ENCODE results near the gene FITM1.

FITM1 gene

DNA sequence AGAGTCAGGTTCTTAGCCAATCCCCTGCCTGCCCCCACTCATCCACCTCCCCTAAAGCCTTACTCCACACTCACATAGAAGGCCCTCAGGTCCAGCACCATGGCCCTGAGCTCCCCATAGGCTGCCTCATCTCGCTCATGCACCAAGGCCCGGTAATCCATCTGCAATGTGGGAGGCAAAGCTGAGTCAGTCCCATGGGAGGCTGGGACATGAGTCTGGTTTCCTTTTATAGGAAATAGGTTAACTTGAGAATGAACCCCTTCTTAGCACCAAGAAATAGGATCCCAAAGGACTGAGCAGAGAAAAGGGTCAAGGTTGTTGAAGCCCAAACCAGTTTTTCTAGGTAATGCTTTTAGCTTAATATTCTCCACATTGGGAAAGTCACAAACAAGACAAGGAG, 13.1 kb downstream of the FITM1 start:
- no peak for DNase-seq (ENCODE audit: low spot score)
- H3K18ac ChIP-seq (ENCODE audit: low read length) = no peak overlapping the region
- H3K14ac ChIP-seq (ENCODE audit: low read length) = no peak overlapping the region
- no peak overlapping the region for H2BK15ac ChIP-seq (ENCODE audit: low read length)
- H2BK12ac ChIP-seq (ENCODE audit: low read length) = no peak overlapping the region
- no peak overlapping the region for H2BK120ac ChIP-seq (ENCODE audit: low read depth, low read length)
- no peak overlapping the region for H3K27ac ChIP-seq (replicated peaks; ENCODE audit: low read length)
- H3K4me3 ChIP-seq (ENCODE audit: low read length in 2 of 2) = no peak overlapping the region
- no peak overlapping the region for H4K91ac ChIP-seq (ENCODE audit: low read depth, low read length, poor library complexity)
- no CpG with 5 or more reads among the region's 2 CpGs for WGBS, 2 donors (ENCODE audit: extremely low coverage in 2 of 2, insufficient read length in 2 of 2, insufficient replicate concordance in 1 of 2)
- no peak overlapping the region for H4K8ac ChIP-seq (ENCODE audit: low read depth, low read length)
- H3K36me3 ChIP-seq (replicated peaks in 1 of 2; ENCODE audit: control insufficient read depth in 2 of 2, insufficient read depth in 2 of 2, low read length in 2 of 2) = peaks cover 17 to 44% of the 10 kb centered on the region in 2 donors
- peaks cover 16% of the 10 kb centered on the region for H3K79me1 ChIP-seq (ENCODE audit: low read depth, low read length)
- no peak overlapping the region for H3K23ac ChIP-seq (ENCODE audit: low read depth, low read length, poor library complexity)
- no peak overlapping the region for H2BK5ac ChIP-seq (ENCODE audit: low read length)
- no peak overlapping the region for H3K4me2 ChIP-seq (ENCODE audit: insufficient read depth, low read length, poor library complexity, severe bottlenecking)
- no peak overlapping the region for H3K9ac ChIP-seq (ENCODE audit: low read depth, low read length, poor library complexity)
- no peaks in the 10 kb centered on the region for H3K9me3 ChIP-seq (replicated peaks in 1 of 2; ENCODE audit: control insufficient read depth in 2 of 2, insufficient read depth in 1 of 2, low read depth in 1 of 2, low read length in 2 of 2)
- no peak overlapping the region for H3K4ac ChIP-seq (ENCODE audit: low read length)
- H3K4me1 ChIP-seq (ENCODE audit: control insufficient read depth in 2 of 2, insufficient read depth in 1 of 2, low read depth in 1 of 2, low read length in 2 of 2) = peaks cover 12 to 19% of the 10 kb centered on the region in 2 donors
- H2AK5ac ChIP-seq (ENCODE audit: low read depth, low read length) = no peak overlapping the region
- no peaks in the 10 kb centered on the region for H3K27me3 ChIP-seq (ENCODE audit: control insufficient read depth in 3 of 3, insufficient read depth in 3 of 3, low read depth in 1 of 3, low read length in 3 of 3)
- H2AFZ ChIP-seq (ENCODE audit: low read length) = no peak overlapping the region

GRCh38 chr14:24144451-24144850, 14.0 kb downstream of the FITM1 start:
- Histone ChIP-seq H2BK15ac (ENCODE audit: low read length) (no peak overlapping the region), H3K27ac (replicated peaks; ENCODE audit: low read length) (no peak overlapping the region), H3K4me2 (ENCODE audit: insufficient read depth, low read length, poor library complexity, severe bottlenecking) (no peak overlapping the region), H2AK5ac (ENCODE audit: low read depth, low read length) (no peak overlapping the region), H4K8ac (ENCODE audit: low read depth, low read length) (no peak overlapping the region), H3K4me1 (ENCODE audit: control insufficient read depth in 2 of 2, insufficient read depth in 1 of 2, low read depth in 1 of 2, low read length in 2 of 2) (peaks cover 12 to 19% of the 10 kb centered on the region in 2 donors), H4K91ac (ENCODE audit: low read depth, low read length, poor library complexity) (no peak overlapping the region), H3K79me1 (ENCODE audit: low read depth, low read length) (peaks cover 16% of the 10 kb centered on the region), H2BK5ac (ENCODE audit: low read length) (no peak overlapping the region), H2BK12ac (ENCODE audit: low read length) (no peak overlapping the region), H3K4me3 (ENCODE audit: low read length in 2 of 2) (no peak overlapping the region), H3K18ac (ENCODE audit: low read length) (no peak overlapping the region), H3K23ac (ENCODE audit: low read depth, low read length, poor library complexity) (no peak overlapping the region), H3K9ac (ENCODE audit: low read depth, low read length, poor library complexity) (no peak overlapping the region), H3K9me3 (replicated peaks in 1 of 2; ENCODE audit: control insufficient read depth in 2 of 2, insufficient read depth in 1 of 2, low read depth in 1 of 2, low read length in 2 of 2) (no peaks in the 10 kb centered on the region), H2BK120ac (ENCODE audit: low read depth, low read length) (no peak overlapping the region), H3K14ac (ENCODE audit: low read length) (no peak overlapping the region), H3K36me3 (replicated peaks in 1 of 2; ENCODE audit: control insufficient read depth in 2 of 2, insufficient read depth in 2 of 2, low read length in 2 of 2) (peaks cover 12 to 43% of the 10 kb centered on the region in 2 donors), H3K4ac (ENCODE audit: low read length) (no peak overlapping the region), H2AFZ (ENCODE audit: low read length) (no peak overlapping the region), H3K27me3 (ENCODE audit: control insufficient read depth in 3 of 3, insufficient read depth in 3 of 3, low read depth in 1 of 3, low read length in 3 of 3) (no peaks in the 10 kb centered on the region)
- no peak for DNase-seq (ENCODE audit: low spot score)
- no CpG with 5 or more reads among the region's 1 CpG for WGBS, 2 donors (ENCODE audit: extremely low coverage in 2 of 2, insufficient read length in 2 of 2, insufficient replicate concordance in 1 of 2)

GRCh38 chr14:24145219-24145618, 14.8 kb downstream of the FITM1 start:
- Histone ChIP-seq H4K91ac (ENCODE audit: low read depth, low read length, poor library complexity) (no peak overlapping the region), H2AK5ac (ENCODE audit: low read depth, low read length) (peak overlapping the region; percentile 38), H3K9me3 (replicated peaks in 1 of 2; ENCODE audit: control insufficient read depth in 2 of 2, insufficient read depth in 1 of 2, low read depth in 1 of 2, low read length in 2 of 2) (no peaks in the 10 kb centered on the region), H3K79me1 (ENCODE audit: low read depth, low read length) (peaks cover 18% of the 10 kb centered on the region), H2BK5ac (ENCODE audit: low read length) (no peak overlapping the region), H3K27me3 (ENCODE audit: control insufficient read depth in 3 of 3, insufficient read depth in 3 of 3, low read depth in 1 of 3, low read length in 3 of 3) (no peaks in the 10 kb centered on the region), H2BK12ac (ENCODE audit: low read length) (no peak overlapping the region), H3K14ac (ENCODE audit: low read length) (no peak overlapping the region), H3K4ac (ENCODE audit: low read length) (no peak overlapping the region), H4K8ac (ENCODE audit: low read depth, low read length) (no peak overlapping the region), H3K27ac (replicated peaks; ENCODE audit: low read length) (no peak overlapping the region), H3K4me2 (ENCODE audit: insufficient read depth, low read length, poor library complexity, severe bottlenecking) (no peak overlapping the region), H2BK15ac (ENCODE audit: low read length) (no peak overlapping the region), H3K4me1 (ENCODE audit: control insufficient read depth in 2 of 2, insufficient read depth in 1 of 2, low read depth in 1 of 2, low read length in 2 of 2) (peaks cover 10 to 17% of the 10 kb centered on the region in 2 donors), H2BK120ac (ENCODE audit: low read depth, low read length) (no peak overlapping the region), H3K9ac (ENCODE audit: low read depth, low read length, poor library complexity) (no peak overlapping the region), H3K18ac (ENCODE audit: low read length) (no peak overlapping the region), H2AFZ (ENCODE audit: low read length) (no peak overlapping the region), H3K4me3 (ENCODE audit: low read length in 2 of 2) (peak overlapping the region; percentile 27 to 96), H3K36me3 (replicated peaks in 1 of 2; ENCODE audit: control insufficient read depth in 2 of 2, insufficient read depth in 2 of 2, low read length in 2 of 2) (peaks cover 18 to 44% of the 10 kb centered on the region in 2 donors), H3K23ac (ENCODE audit: low read depth, low read length, poor library complexity) (no peak overlapping the region)
- no peak for DNase-seq (ENCODE audit: low spot score)
- WGBS, 2 donors (ENCODE audit: extremely low coverage in 2 of 2, insufficient read length in 2 of 2, insufficient replicate concordance in 1 of 2) = no CpG with 5 or more reads among the region's 2 CpGs

GRCh38 chr14:24145690-24146452, 15.4 kb downstream of the FITM1 start:
- Histone ChIP-seq H2BK15ac (ENCODE audit: low read length) (peak overlapping the region; percentile 37), H3K18ac (ENCODE audit: low read length) (peak overlapping the region; percentile 86), H4K91ac (ENCODE audit: low read depth, low read length, poor library complexity) (no peak overlapping the region), H3K9me3 (replicated peaks in 1 of 2; ENCODE audit: control insufficient read depth in 2 of 2, insufficient read depth in 1 of 2, low read depth in 1 of 2, low read length in 2 of 2) (no peaks in the 10 kb centered on the region), H3K23ac (ENCODE audit: low read depth, low read length, poor library complexity) (no peak overlapping the region), H3K4me1 (ENCODE audit: control insufficient read depth in 2 of 2, insufficient read depth in 1 of 2, low read depth in 1 of 2, low read length in 2 of 2) (peaks cover 10 to 17% of the 10 kb centered on the region in 2 donors), H3K27me3 (ENCODE audit: control insufficient read depth in 3 of 3, insufficient read depth in 3 of 3, low read depth in 1 of 3, low read length in 3 of 3) (no peaks in the 10 kb centered on the region), H3K9ac (ENCODE audit: low read depth, low read length, poor library complexity) (peak overlapping the region; percentile 95), H2BK12ac (ENCODE audit: low read length) (no peak overlapping the region), H3K14ac (ENCODE audit: low read length) (peak overlapping the region; percentile 91), H3K4me3 (ENCODE audit: low read length in 2 of 2) (peak overlapping the region; percentile 81 to 96), H3K4me2 (ENCODE audit: insufficient read depth, low read length, poor library complexity, severe bottlenecking) (peak overlapping the region; percentile 76), H3K79me1 (ENCODE audit: low read depth, low read length) (peaks cover 17% of the 10 kb centered on the region), H2AK5ac (ENCODE audit: low read depth, low read length) (peak overlapping the region; percentile 38), H3K4ac (ENCODE audit: low read length) (no peak overlapping the region), H3K27ac (replicated peaks; ENCODE audit: low read length) (peak overlapping the region; percentile 56), H3K36me3 (replicated peaks in 1 of 2; ENCODE audit: control insufficient read depth in 2 of 2, insufficient read depth in 2 of 2, low read length in 2 of 2) (peaks cover 25 to 50% of the 10 kb centered on the region in 2 donors), H4K8ac (ENCODE audit: low read depth, low read length) (no peak overlapping the region), H2AFZ (ENCODE audit: low read length) (peak overlapping the region; percentile 88), H2BK5ac (ENCODE audit: low read length) (peak overlapping the region; percentile 83), H2BK120ac (ENCODE audit: low read depth, low read length) (no peak overlapping the region)
- DNase-seq (ENCODE audit: low spot score) = no peak
- WGBS, 2 donors (ENCODE audit: extremely low coverage in 2 of 2, insufficient read length in 2 of 2, insufficient replicate concordance in 1 of 2) = no CpG with 5 or more reads among the region's 9 CpGs

Measured in neuronal stem cell (in vitro differentiated cells).